ENCODE results near the gene ESPL1. TPM values are rescaled to one million over a fixed set of nuclear protein-coding genes. Genes with fewer than 3 reads are reported as not detected.

ESPL1 gene
- total and polyA plus RNA-seq, 2 donors (not counting 3 experiments of a cell fraction or from before 2014, with no cell fraction given) = 16.2 to 42.7 TPM

DNA sequence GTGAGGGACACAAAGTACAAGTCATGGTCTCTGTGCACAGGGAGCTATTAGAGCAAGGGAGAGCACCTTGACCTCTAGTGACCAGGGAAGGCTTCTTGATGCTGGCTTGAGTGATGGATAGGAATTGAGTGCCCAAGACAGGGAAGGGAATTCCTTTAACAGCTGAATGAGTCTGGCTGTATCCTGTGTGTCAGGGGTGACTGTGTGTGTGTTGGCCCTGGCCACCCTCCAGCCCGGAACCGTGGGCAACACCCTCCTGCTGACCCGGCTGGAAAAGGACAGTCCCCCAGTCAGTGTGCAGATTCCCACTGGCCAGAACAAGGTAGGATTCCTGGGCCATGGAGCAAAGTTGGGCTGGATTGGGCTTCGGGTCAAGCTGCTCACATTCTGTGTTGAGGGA is 21.8 kb downstream of the ESPL1 start:
- H3K27ac ChIP-seq (ENCODE audit: insufficient read depth, low read depth, low read length) = peak overlapping the region; percentile 31
- FAIRE-seq = peak; percentile 71
- H3K9me1 ChIP-seq (replicated peaks; ENCODE audit: control insufficient read depth, extremely low read depth, insufficient read depth, low read length) = no peaks in the 10 kb centered on the region
- BruUV-seq (replicated peaks) = no TSS peak
- H3K36me3 ChIP-seq (ENCODE audit: control insufficient read depth in 2 of 2, extremely low read depth in 1 of 2, insufficient read depth in 2 of 2, low read length in 2 of 2) = peaks cover 2 to 11% of the 10 kb centered on the region in 2 experiments
- no peak for TF ChIP-seq CTCF (IDR thresholded peaks at IDR 0.05; ENCODE audit: extremely low read depth in 1 of 2, insufficient read depth in 1 of 2, low read depth in 1 of 2, low read length in 2 of 2)
- peak; percentile 24 for TF ChIP-seq FOS (IDR thresholded peaks at IDR 0.05; ENCODE audit: borderline replicate concordance, insufficient read depth, low read length)
- TF ChIP-seq POLR2AphosphoS5 (IDR thresholded peaks at IDR 0.05; ENCODE audit: insufficient read depth, low read depth, low read length) = peak; percentile 46
- H4K20me1 ChIP-seq (replicated peaks; ENCODE audit: control insufficient read depth, extremely low read depth, insufficient read depth, low read length) = no peaks in the 10 kb centered on the region
- no peaks in the 10 kb centered on the region for H3K27me3 ChIP-seq (ENCODE audit: control insufficient read depth in 2 of 2, insufficient read depth in 2 of 2, low read length in 2 of 2)
- H3K79me2 ChIP-seq (ENCODE audit: control insufficient read depth, insufficient read depth, low read length) = no peaks in the 10 kb centered on the region
- H3K4me1 ChIP-seq (ENCODE audit: control insufficient read depth, extremely low read depth, insufficient read depth, low read length) = peaks cover 19% of the 10 kb centered on the region
- H3K9ac ChIP-seq (replicated peaks; ENCODE audit: extremely low read depth, insufficient read depth, low read length) = no peak overlapping the region
- peak; percentile 33 for DNase-seq (ENCODE audit: low read depth, low spot score)
- ChIA-PET CTCF (interaction anchor here (0.9 to 12.3 kb wide), 7 partner anchors 10 to 224 kb away, joined by 3 to 366 read pairs (median 4); partner anchors contain the start of genes AAAS and MYG1), POLR2A (no interaction called here)
- intact Hi-C loops (cut with micrococcal nuclease) = no loop called here
- dilution Hi-C loops (cut with MboI; ENCODE audit: extremely low pct_ligation_motif_present, low sequenced_read_pairs) = no loop called here
- H3K4me2 ChIP-seq (ENCODE audit: insufficient read depth, low read length) = no peak overlapping the region
- H2AFZ ChIP-seq (ENCODE audit: low read depth, low read length) = no peak overlapping the region
- H3K4me3 ChIP-seq (replicated peaks in 1 of 3; ENCODE audit: insufficient read depth in 1 of 3, low read depth in 1 of 3, low read length in 3 of 3) = no peak overlapping the region
- H3K9me3 ChIP-seq (replicated peaks; ENCODE audit: control insufficient read depth, insufficient read depth, low read length) = no peaks in the 10 kb centered on the region

- intact Hi-C loops (cut with micrococcal nuclease) (no loop called here), dilution Hi-C loops (cut with MboI; ENCODE audit: extremely low pct_ligation_motif_present, low sequenced_read_pairs) (no loop called here)
- Histone ChIP-seq H3K27ac (ENCODE audit: insufficient read depth, low read depth, low read length) (no peak overlapping the region), H3K27me3 (ENCODE audit: control insufficient read depth in 2 of 2, insufficient read depth in 2 of 2, low read length in 2 of 2) (no peaks in the 10 kb centered on the region), H4K20me1 (replicated peaks; ENCODE audit: control insufficient read depth, extremely low read depth, insufficient read depth, low read length) (no peaks in the 10 kb centered on the region), H3K79me2 (ENCODE audit: control insufficient read depth, insufficient read depth, low read length) (peaks cover 3% of the 10 kb centered on the region), H3K9ac (replicated peaks; ENCODE audit: extremely low read depth, insufficient read depth, low read length) (no peak overlapping the region), H3K9me1 (replicated peaks; ENCODE audit: control insufficient read depth, extremely low read depth, insufficient read depth, low read length) (no peaks in the 10 kb centered on the region), H3K4me2 (ENCODE audit: insufficient read depth, low read length) (no peak overlapping the region), H3K9me3 (replicated peaks; ENCODE audit: control insufficient read depth, insufficient read depth, low read length) (no peaks in the 10 kb centered on the region), H3K4me3 (replicated peaks in 1 of 3; ENCODE audit: insufficient read depth in 1 of 3, low read depth in 1 of 3, low read length in 3 of 3) (no peak overlapping the region), H2AFZ (ENCODE audit: low read depth, low read length) (no peak overlapping the region), H3K36me3 (ENCODE audit: control insufficient read depth in 2 of 2, extremely low read depth in 1 of 2, insufficient read depth in 2 of 2, low read length in 2 of 2) (peaks cover 2 to 11% of the 10 kb centered on the region in 2 experiments), H3K4me1 (ENCODE audit: control insufficient read depth, extremely low read depth, insufficient read depth, low read length) (peaks cover 23% of the 10 kb centered on the region)
- POLR2A ChIA-PET = no interaction called here
- CTCF ChIA-PET = interaction anchor here (0.9 to 12.3 kb wide), 5 partner anchors 9 to 224 kb away, joined by 3 to 366 read pairs (median 4); partner anchors contain the start of genes AAAS and MYG1
- no TSS peak for BruUV-seq (replicated peaks)
- DNase-seq (ENCODE audit: low read depth, low spot score) (no peak), FAIRE-seq (no peak)
- TF ChIP-seq FOS (IDR thresholded peaks at IDR 0.05; ENCODE audit: borderline replicate concordance, insufficient read depth, low read length) (no peak), POLR2A (IDR thresholded peaks at IDR 0.05; ENCODE audit: low read depth, low read length) (no peak), CTCF (IDR thresholded peaks at IDR 0.05; ENCODE audit: extremely low read depth in 1 of 2, insufficient read depth in 1 of 2, low read depth in 1 of 2, low read length in 2 of 2) (no peak)
Measured at GRCh38 chr12:53290661-53291060, 22.6 kb downstream of the ESPL1 start.
